Endothelial cell of umbilical vein (primary cell): ENCODE data around the gene LDHD. TPM values are rescaled to one million over a fixed set of nuclear protein-coding genes. Genes with fewer than 3 reads are reported as not detected.
A peak's percentile ranks its signal among the peaks of the same experiment; 100 is the strongest.

Experiments
- BruUV-seq: library from RNA; stranded (reverse); fragments of 400-500 nt; replicated peaks from 2 replicates; lab custom pipeline; 2021; lab: Mats Ljungman, UMichigan
- CTCF ChIA-PET: fragments of 300-600, 350-600 bp; sonication (Branson Sonifier 250); formaldehyde crosslinking; loops from one replicate; lab custom pipeline; 2021; ENCODE audit warnings: antibody characterized with exemption, inconsistent platforms; lab: Charles Lee
- POLR2A ChIA-PET: fragments of 300-600, 350-600 bp; sonication (Branson Sonifier 250); formaldehyde crosslinking; loops from one replicate; lab custom pipeline; 2021; ENCODE audit warnings: antibody characterized with exemption, inconsistent platforms; lab: Charles Lee
- DNase-seq: peaks from one replicate; pipeline ENCODE4 v3.0.0-alpha.2; 2011; ENCODE audit warnings: low read depth, low spot score
- FAIRE-seq: peaks from 2 replicates; lab custom pipeline; 2011; peaks lifted over from hg19 to GRCh38; lab: Jason Lieb, UNC
- H2AFZ ChIP-seq: 2 replicates; pipeline ENCODE4 v1.6.0; 2012; ENCODE audit warnings: low read depth, low read length, control low read depth, inconsistent platforms
- H3K27ac ChIP-seq: 2 replicates; pipeline ENCODE4 v1.5.1; 2011; ENCODE audit warnings: low read depth, mild to moderate bottlenecking, control low read depth, low read length, moderate library complexity; ENCODE audit not compliant: insufficient read depth
- H3K27me3 ChIP-seq, 2 experiments: 2 replicates each; pipeline versions ENCODE4 v1.6.0 to v1.6.1; 2011; ENCODE audit warnings: low read length in 2 of 2, mixed read lengths in 1 of 2; ENCODE audit not compliant: control insufficient read depth in 2 of 2, insufficient read depth in 2 of 2
- H3K36me3 ChIP-seq, 2 experiments: 2 replicates in 1 of 2; 3 replicates in 1 of 2; pipeline ENCODE4 v1.5.1; 2011; ENCODE audit warnings: low read length in 2 of 2, mild to moderate bottlenecking in 1 of 2, moderate library complexity in 1 of 2; ENCODE audit not compliant: control insufficient read depth in 2 of 2, insufficient read depth in 2 of 2; ENCODE audit errors: extremely low read depth in 1 of 2
- H3K4me1 ChIP-seq: 3 replicates; pipeline ENCODE4 v1.5.1; 2011; ENCODE audit warnings: mild to moderate bottlenecking, low read length; ENCODE audit not compliant: control insufficient read depth, insufficient read depth; ENCODE audit errors: extremely low read depth
- H3K4me2 ChIP-seq: 2 replicates; pipeline ENCODE4 v1.6.1; 2011; ENCODE audit warnings: low read length, control low read depth, mixed read lengths; ENCODE audit not compliant: insufficient read depth
- H3K4me3 ChIP-seq, 3 experiments: fragments of 200-600 bp in 1 of 3; sonication (generic), shearing (Covaris generic) in 1 of 3; replicated peaks in 1 of 3; 2 replicates each; pipeline ENCODE4 v1.5.1; 2011 to 2016; ENCODE audit warnings: control low read depth in 3 of 3, low read length in 3 of 3, mild to moderate bottlenecking in 2 of 3, inconsistent platforms in 1 of 3, low read depth in 1 of 3, moderate library complexity in 1 of 3; ENCODE audit not compliant: insufficient read depth in 1 of 3
- H3K79me2 ChIP-seq: 2 replicates; pipeline ENCODE4 v1.6.0; 2012; ENCODE audit warnings: low read length, inconsistent platforms; ENCODE audit not compliant: control insufficient read depth, insufficient read depth
- H3K9ac ChIP-seq: replicated peaks from 2 replicates; pipeline ENCODE3; 2011; ENCODE audit warnings: low read length, control low read depth; ENCODE audit not compliant: insufficient read depth; ENCODE audit errors: extremely low read depth
- H3K9me1 ChIP-seq: replicated peaks from 3 replicates; pipeline ENCODE4 v1.6.0; 2011; ENCODE audit warnings: mild to moderate bottlenecking, low read length; ENCODE audit not compliant: control insufficient read depth, insufficient read depth; ENCODE audit errors: extremely low read depth
- H3K9me3 ChIP-seq: replicated peaks from 2 replicates; pipeline ENCODE4 v1.5.1; 2012; ENCODE audit warnings: low read length, inconsistent platforms; ENCODE audit not compliant: control insufficient read depth, insufficient read depth
- H4K20me1 ChIP-seq: replicated peaks from 2 replicates; pipeline ENCODE3; 2011; ENCODE audit warnings: mild to moderate bottlenecking, low read length; ENCODE audit not compliant: control insufficient read depth, insufficient read depth; ENCODE audit errors: extremely low read depth
- CTCF ChIP-seq, 2 donors: IDR thresholded peaks; 1 replicate in 1 of 2; 2 replicates in 1 of 2; pipeline ENCODE4 v1.5.1; 2011; ENCODE audit warnings: low read length in 2 of 2, mild to moderate bottlenecking in 2 of 2, moderate library complexity in 2 of 2, control low read depth in 1 of 2, inconsistent platforms in 1 of 2, low read depth in 1 of 2; ENCODE audit not compliant: insufficient read depth in 1 of 2; ENCODE audit errors: extremely low read depth in 1 of 2
- EZH2 ChIP-seq: IDR thresholded peaks from 2 replicates; pipeline ENCODE4 v1.6.1; 2012; ENCODE audit warnings: borderline replicate concordance, low read depth, mild to moderate bottlenecking, moderate library complexity, low read length, inconsistent platforms; ENCODE audit not compliant: severe bottlenecking
- FOS ChIP-seq: IDR thresholded peaks from 2 replicates; pipeline ENCODE4 v1.6.1; 2011; ENCODE audit warnings: mild to moderate bottlenecking, low read length, moderate library complexity, borderline replicate concordance; ENCODE audit not compliant: insufficient read depth
- GATA2 ChIP-seq: IDR thresholded peaks from 2 replicates; pipeline ENCODE4 v1.7.0; 2011; ENCODE audit warnings: low read depth, mild to moderate bottlenecking, moderate library complexity, mixed read lengths, low read length; ENCODE audit not compliant: insufficient read length, insufficient read depth
- JUN ChIP-seq: IDR thresholded peaks from 2 replicates; pipeline ENCODE4 v1.6.1; 2011; ENCODE audit warnings: borderline replicate concordance, low read depth; ENCODE audit not compliant: insufficient read length, insufficient read depth
- MAX ChIP-seq: IDR thresholded peaks from 2 replicates; pipeline ENCODE4 v1.6.1; 2011; ENCODE audit not compliant: insufficient read depth, insufficient read length
- MYC ChIP-seq: IDR thresholded peaks from one replicate; pipeline ENCODE4 v1.6.1; 2011; ENCODE audit warnings: mild to moderate bottlenecking, low read depth, low read length
- POLR2A ChIP-seq: IDR thresholded peaks from 2 replicates; pipeline ENCODE4 v1.6.1; 2012; ENCODE audit warnings: low read depth, mild to moderate bottlenecking, control low read depth, low read length
- POLR2AphosphoS5 ChIP-seq: IDR thresholded peaks from 2 replicates; pipeline ENCODE4 v1.6.1; 2012; ENCODE audit warnings: low read depth, mild to moderate bottlenecking, control low read depth, low read length, moderate library complexity; ENCODE audit not compliant: insufficient read depth
- dilution Hi-C: fragments of 300-500 bp; cut with MboI; formaldehyde crosslinking; loops from one replicate; pipeline ENCODE4 v1.15.0; 2019; ENCODE audit warnings: low sequenced_read_pairs; ENCODE audit not compliant: extremely low pct_ligation_motif_present
- intact Hi-C: fragments of 100-400 bp; cut with micrococcal nuclease; formaldehyde crosslinking; loops from one replicate; pipeline ENCODE4 v1.10.0; 2022
- polyA plus RNA-seq, 4 experiments: library from polyadenylated mRNA; depleted of rRNA in 3 of 4; stranded (reverse) in 3 of 4; unstranded in 1 of 4; fragments of >200 nt; gene quantifications; 2 replicates each; pipeline versions ENCODE4 v1.2.1 to v1.2.3, GENCODE V29; 2011 to 2012; ENCODE audit warnings: missing spikeins in 1 of 4
- total RNA-seq: library from RNA; stranded (reverse); gene quantifications from 2 replicates; pipeline ENCODE4 v1.2.3, GENCODE V29; 2021

The LDHD gene
- total and polyA plus RNA-seq, 2 donors (not counting 3 experiments of a cell fraction or from before 2014, with no cell fraction given) = 0.41 TPM; not detected in 1

- ChIA-PET POLR2A (interaction anchor here (1.2 kb wide), 1 partner anchor 126 kb away, joined by 4 read pairs; the partner anchor contains the start of gene WDR59), CTCF (interaction anchor here (0.6 to 7.2 kb wide), 46 partner anchors 9 to 679 kb away, joined by 3 to 317 read pairs (median 5); partner anchors contain the start of genes WDR59 and ZNRF1)
- Histone ChIP-seq H3K4me3 (no peak overlapping the region), H3K79me2 (no peaks in the 10 kb centered on the region), H3K36me3 (peaks cover 0 to 3% of the 10 kb centered on the region in 2 experiments), H3K27ac (no peak overlapping the region), H2AFZ (no peak overlapping the region), H3K27me3 (no peaks in the 10 kb centered on the region), H4K20me1 (no peaks in the 10 kb centered on the region), H3K9me1 (no peaks in the 10 kb centered on the region), H3K4me2 (no peak overlapping the region), H3K4me1 (peaks cover 12% of the 10 kb centered on the region), H3K9me3 (no peaks in the 10 kb centered on the region), H3K9ac (no peak overlapping the region)
- DNase-seq (peak; percentile 85), FAIRE-seq (peak; percentile 91)
- dilution Hi-C loops (no loop called here), intact Hi-C loops (loop anchor here (1.0 to 2.0 kb wide), 6 partner anchors 24 to 402 kb away; no protein-coding TSS in a partner anchor)
- no peak for TF ChIP-seq POLR2AphosphoS5
- no peak for TF ChIP-seq EZH2
- TF ChIP-seq MYC = peak; percentile 50
- TF ChIP-seq MAX = no peak
- TF ChIP-seq FOS = no peak
- TF ChIP-seq GATA2 = no peak
- no peak for TF ChIP-seq JUN
- peak; percentile 87 to 95 for TF ChIP-seq CTCF (IDR thresholded peaks at IDR 0.05; ENCODE audit: extremely low read depth in 1 of 2, insufficient read depth in 1 of 2, low read depth in 1 of 2, low read length in 2 of 2)
- TF ChIP-seq POLR2A = no peak
- no TSS peak for BruUV-seq
Measured at GRCh38 chr16:75110637-75111513, 5.7 kb downstream of the LDHD start.
